Measurements from ENCODE around the gene HCFC1R1. TPM values are rescaled to one million over a fixed set of nuclear protein-coding genes. Genes with fewer than 3 reads are reported as not detected.

HCFC1R1 gene
- total RNA-seq, 1 experiment from 2014 or later, result 60.0 TPM

- H3K9me2 ChIP-seq (ENCODE audit: insufficient read depth), result no peaks in the 10 kb centered on the region
- no peaks in the 10 kb centered on the region for H3K27me3 ChIP-seq (ENCODE audit: insufficient read depth, low read length)
- ATAC-seq (no peak), DNase-seq (ENCODE audit: low read depth, low spot score) (no peak)
- no peaks in the 10 kb centered on the region for H4K20me1 ChIP-seq (ENCODE audit: insufficient read depth)
- no peak for TF ChIP-seq EZH2 (IDR thresholded peaks at IDR 0.05)
- no peak for TF ChIP-seq FOSL1 (IDR thresholded peaks at IDR 0.05; ENCODE audit: low read depth)
- no peak for TF ChIP-seq POLR2AphosphoS5 (IDR thresholded peaks at IDR 0.05; ENCODE audit: low read depth, low read length)
- no peak for TF ChIP-seq ZFX (IDR thresholded peaks at IDR 0.05)
- TF ChIP-seq TCF7L2 (IDR thresholded peaks at IDR 0.05; ENCODE audit: borderline replicate concordance, extremely low read depth, insufficient read depth, insufficient read length), result no peak
- ChIA-PET POLR2A (no interaction called here), RAD21 (ENCODE audit: low non-redundant PET in 1 of 2, low total read pairs in 2 of 2, uncharacterized antibody in 2 of 2, unreplicated experiment in 2 of 2) (no interaction called here), CTCF (no interaction called here)
- H3K4me3 ChIP-seq (replicated peaks in 1 of 2; ENCODE audit: low read depth in 1 of 2, low read length in 2 of 2), result no peak overlapping the region
- H3K79me2 ChIP-seq (ENCODE audit: insufficient read depth, low read length), result no peaks in the 10 kb centered on the region
- no peaks in the 10 kb centered on the region for H3K36me3 ChIP-seq (ENCODE audit: control insufficient read depth in 1 of 2, insufficient read depth in 2 of 2, low read length in 2 of 2)
- BruUV-seq (replicated peaks), result no TSS peak
- no peak overlapping the region for H3K27ac ChIP-seq (ENCODE audit: low read depth, low read length)
- H3K4me2 ChIP-seq (ENCODE audit: low read length), result no peak overlapping the region
- H3K4me1 ChIP-seq (ENCODE audit: control insufficient read depth in 1 of 2, insufficient read depth in 2 of 2, low read length in 2 of 2), result peaks cover 20 to 36% of the 10 kb centered on the region in 2 experiments
- intact Hi-C loops (cut with micrococcal nuclease), result no loop called here
- no peak overlapping the region for H2AFZ ChIP-seq (ENCODE audit: low read depth, low read length, poor library complexity, severe bottlenecking)
- no peaks in the 10 kb centered on the region for H3K9me3 ChIP-seq (ENCODE audit: control insufficient read depth in 1 of 2, insufficient read depth in 1 of 2, low read depth in 1 of 2, low read length in 2 of 2)
- no peak overlapping the region for H3K9ac ChIP-seq (ENCODE audit: low read length)
Measured at GRCh38 chr16:2987833-2988232, 35.9 kb downstream of the HCFC1R1 start.

DNA sequence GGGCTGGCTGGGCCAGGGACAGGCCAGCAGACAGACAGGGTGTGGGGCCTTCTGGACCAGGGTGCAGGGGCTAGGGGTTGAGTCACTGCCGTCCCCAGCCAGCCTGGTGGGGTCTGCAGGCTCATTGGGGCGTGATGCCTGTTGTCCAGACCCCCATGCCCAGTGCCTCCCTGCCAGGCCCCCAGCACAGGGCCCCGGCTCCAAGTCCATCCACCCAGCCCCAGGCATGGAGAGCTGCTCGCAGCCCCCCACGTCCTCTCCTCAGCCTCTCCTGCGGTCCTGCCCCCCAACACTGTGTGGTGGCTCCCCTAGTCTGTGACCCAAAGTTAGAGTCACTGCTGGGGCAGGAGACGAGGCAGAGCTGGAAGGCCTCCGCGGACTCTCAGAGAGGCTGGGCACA lies 36.5 kb downstream of the HCFC1R1 start:
- CTCF ChIA-PET, result no interaction called here
- Histone ChIP-seq H4K20me1 (ENCODE audit: insufficient read depth) (no peaks in the 10 kb centered on the region), H3K27me3 (ENCODE audit: insufficient read depth, low read length) (no peaks in the 10 kb centered on the region), H3K4me3 (replicated peaks in 1 of 2; ENCODE audit: low read depth in 1 of 2, low read length in 2 of 2) (no peak overlapping the region), H3K79me2 (ENCODE audit: insufficient read depth, low read length) (no peaks in the 10 kb centered on the region), H3K4me2 (ENCODE audit: low read length) (no peak overlapping the region), H3K27ac (ENCODE audit: low read depth, low read length) (no peak overlapping the region), H3K9me3 (ENCODE audit: control insufficient read depth in 1 of 2, insufficient read depth in 1 of 2, low read depth in 1 of 2, low read length in 2 of 2) (no peaks in the 10 kb centered on the region), H3K9me2 (ENCODE audit: insufficient read depth) (no peaks in the 10 kb centered on the region), H2AFZ (ENCODE audit: low read depth, low read length, poor library complexity, severe bottlenecking) (no peak overlapping the region), H3K4me1 (ENCODE audit: control insufficient read depth in 1 of 2, insufficient read depth in 2 of 2, low read length in 2 of 2) (peaks cover 20 to 41% of the 10 kb centered on the region in 2 experiments), H3K36me3 (ENCODE audit: control insufficient read depth in 1 of 2, insufficient read depth in 2 of 2, low read length in 2 of 2) (no peaks in the 10 kb centered on the region), H3K9ac (ENCODE audit: low read length) (no peak overlapping the region)
- no TSS peak for BruUV-seq (replicated peaks)
- DNase-seq (ENCODE audit: low read depth, low spot score) (no peak), ATAC-seq (no peak)
- RAD21 ChIA-PET (ENCODE audit: low non-redundant PET in 1 of 2, low total read pairs in 2 of 2, uncharacterized antibody in 2 of 2, unreplicated experiment in 2 of 2), result no interaction called here
- POLR2A ChIA-PET, result no interaction called here
- intact Hi-C loops (cut with micrococcal nuclease), result no loop called here
- no peak for TF ChIP-seq RAD21 (IDR thresholded peaks at IDR 0.05; ENCODE audit: low read depth)
- TF ChIP-seq ATF3 (IDR thresholded peaks at IDR 0.05), result no peak
- TF ChIP-seq TCF7L2 (IDR thresholded peaks at IDR 0.05; ENCODE audit: borderline replicate concordance, extremely low read depth, insufficient read depth, insufficient read length), result no peak
- TF ChIP-seq EZH2 (IDR thresholded peaks at IDR 0.05), result no peak
- no peak for TF ChIP-seq FOSL1 (IDR thresholded peaks at IDR 0.05; ENCODE audit: low read depth)
- TF ChIP-seq, protein P1, sequence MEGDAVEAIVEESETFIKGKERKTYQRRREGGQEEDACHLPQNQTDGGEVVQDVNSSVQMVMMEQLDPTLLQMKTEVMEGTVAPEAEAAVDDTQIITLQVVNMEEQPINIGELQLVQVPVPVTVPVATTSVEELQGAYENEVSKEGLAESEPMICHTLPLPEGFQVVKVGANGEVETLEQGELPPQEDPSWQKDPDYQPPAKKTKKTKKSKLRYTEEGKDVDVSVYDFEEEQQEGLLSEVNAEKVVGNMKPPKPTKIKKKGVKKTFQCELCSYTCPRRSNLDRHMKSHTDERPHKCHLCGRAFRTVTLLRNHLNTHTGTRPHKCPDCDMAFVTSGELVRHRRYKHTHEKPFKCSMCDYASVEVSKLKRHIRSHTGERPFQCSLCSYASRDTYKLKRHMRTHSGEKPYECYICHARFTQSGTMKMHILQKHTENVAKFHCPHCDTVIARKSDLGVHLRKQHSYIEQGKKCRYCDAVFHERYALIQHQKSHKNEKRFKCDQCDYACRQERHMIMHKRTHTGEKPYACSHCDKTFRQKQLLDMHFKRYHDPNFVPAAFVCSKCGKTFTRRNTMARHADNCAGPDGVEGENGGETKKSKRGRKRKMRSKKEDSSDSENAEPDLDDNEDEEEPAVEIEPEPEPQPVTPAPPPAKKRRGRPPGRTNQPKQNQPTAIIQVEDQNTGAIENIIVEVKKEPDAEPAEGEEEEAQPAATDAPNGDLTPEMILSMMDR (IDR thresholded peaks at IDR 0.05 in 2 of 3, conservative IDR thresholded peaks at IDR 0.05 in 1 of 3; ENCODE audit: borderline replicate concordance in 1 of 3, insufficient read depth in 1 of 3, low read depth in 2 of 3, low read length in 2 of 3), result no peak
- no peak for TF ChIP-seq YY1 (IDR thresholded peaks at IDR 0.05; ENCODE audit: extremely low read depth, insufficient replicate concordance, low read depth, low read length)
- TF ChIP-seq SRF (IDR thresholded peaks at IDR 0.05; ENCODE audit: low read depth), result no peak
- TF ChIP-seq POLR2A (IDR thresholded peaks at IDR 0.05; ENCODE audit: borderline replicate concordance, extremely low read depth, insufficient read depth, insufficient read length), result no peak
- no peak for TF ChIP-seq EGR1 (IDR thresholded peaks at IDR 0.05; ENCODE audit: low read depth)
- TF ChIP-seq ZNF274 (IDR thresholded peaks at IDR 0.05; ENCODE audit: low read depth, low read length), result no peak
- TF ChIP-seq MAX (IDR thresholded peaks at IDR 0.05), result no peak
- TF ChIP-seq ELF1 (IDR thresholded peaks at IDR 0.05; ENCODE audit: borderline replicate concordance, low read depth), result no peak
- TF ChIP-seq REST (IDR thresholded peaks at IDR 0.05; ENCODE audit: low read depth), result no peak

Measured in HCT116 (cell line).